HG02678 (cell line): Measurements from ENCODE around the gene MS4A10.
"Not testable (repeated sequence)": the region's sequence is repeated elsewhere in the genome, so short reads cannot be mapped to it uniquely, and the experiment has no call there.

Source experiments
- ATAC-seq: cut with Tn5 transposase; IDR thresholded peaks from one replicate; pipeline ENCODE4 v1.9.1; 2021; ENCODE audit warnings: mild to moderate bottlenecking, moderate library complexity; ENCODE audit not compliant: unreplicated experiment

The MS4A10 gene

DNA sequence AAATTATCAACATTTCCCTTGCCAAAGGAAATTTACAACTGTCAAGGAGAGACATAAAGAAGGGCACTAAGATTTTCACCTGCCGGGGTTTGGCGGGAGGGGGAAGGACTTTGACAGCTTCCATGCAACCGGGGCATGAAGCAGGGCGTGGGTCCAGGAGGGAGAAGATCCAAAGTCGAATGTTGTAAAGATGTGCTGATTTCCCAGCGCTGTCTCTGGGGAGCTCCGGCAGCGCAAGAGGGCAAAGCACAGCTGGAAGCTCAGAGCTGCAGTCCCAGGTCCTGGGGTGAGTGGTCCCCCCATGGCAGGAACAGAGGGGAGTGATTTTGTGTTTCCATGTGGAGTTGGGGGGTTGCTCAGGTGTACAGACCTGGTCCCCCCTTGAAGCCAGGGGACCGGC is at the start of gene MS4A10:
Gene MS4A10, plus strand, starts transcription at position 198 of the 400 bp plus-strand sequence. CDS start 5,003 bp downstream, outside the sequence.
- ATAC-seq: no peak

- no peak for ATAC-seq
These were observed 46.0 kb upstream of the MS4A10 start for GRCh38 chr11:60739114-60739513.

DNA sequence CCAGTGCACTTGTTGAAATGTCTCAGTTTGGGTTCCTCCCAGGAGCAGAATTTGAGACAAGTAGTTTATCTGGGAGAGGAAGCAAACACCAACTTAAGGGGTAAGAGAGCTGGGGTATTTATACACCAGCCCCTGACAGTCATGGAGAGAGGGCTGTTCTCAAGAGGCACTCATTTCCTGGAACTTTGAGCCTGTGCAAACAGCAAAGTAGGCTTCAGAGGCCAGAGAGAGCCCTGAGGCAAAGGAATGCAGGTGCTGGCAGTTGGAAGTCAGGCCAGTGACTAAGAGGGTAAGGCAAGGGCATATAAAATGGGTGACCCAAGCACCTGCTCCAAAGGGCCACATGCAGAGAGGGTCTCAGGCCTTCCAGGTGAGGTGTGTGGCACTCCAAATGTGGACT is 44.6 kb upstream of the MS4A10 start:
- no peak for ATAC-seq

DNA sequence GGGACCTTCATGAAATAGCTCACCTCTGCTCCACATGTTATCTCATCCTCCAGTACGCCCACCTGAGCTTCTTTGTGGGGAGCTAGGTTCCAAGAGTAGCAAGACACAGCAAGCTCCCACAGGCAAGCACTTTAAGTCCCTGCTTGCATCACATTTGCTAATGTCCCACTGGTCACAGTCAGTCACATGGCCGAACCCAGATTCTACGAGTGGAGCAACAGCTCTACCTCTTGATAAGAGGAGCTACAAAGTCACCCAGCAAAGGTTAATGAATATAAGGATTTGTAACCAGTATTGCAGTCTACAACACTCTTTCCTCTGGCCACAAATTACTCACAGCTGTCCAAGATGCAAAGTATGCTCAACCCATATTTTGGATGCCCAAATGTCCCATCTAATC is 43.7 kb upstream of the MS4A10 start:
- no peak for ATAC-seq

DNA sequence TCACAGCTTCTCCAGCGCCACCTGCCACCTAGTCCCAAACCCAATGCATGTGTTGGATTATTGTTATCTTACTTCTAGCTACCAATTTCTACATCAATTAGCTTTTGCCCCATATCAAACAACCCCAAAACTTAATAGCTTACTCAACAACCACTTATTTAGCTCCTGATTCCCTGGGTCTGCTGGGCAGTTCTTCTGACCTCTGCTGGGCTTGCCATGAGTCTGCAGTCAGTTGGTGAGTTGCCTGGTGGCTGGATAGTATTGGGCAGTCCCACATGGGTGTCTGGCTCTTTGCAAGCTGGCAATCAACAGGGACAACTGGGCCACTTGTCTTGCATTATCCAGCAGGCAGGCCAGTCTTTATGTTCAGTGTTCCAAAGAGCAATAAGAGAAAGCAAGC is 42.1 kb upstream of the MS4A10 start:
- ATAC-seq: no peak

DNA sequence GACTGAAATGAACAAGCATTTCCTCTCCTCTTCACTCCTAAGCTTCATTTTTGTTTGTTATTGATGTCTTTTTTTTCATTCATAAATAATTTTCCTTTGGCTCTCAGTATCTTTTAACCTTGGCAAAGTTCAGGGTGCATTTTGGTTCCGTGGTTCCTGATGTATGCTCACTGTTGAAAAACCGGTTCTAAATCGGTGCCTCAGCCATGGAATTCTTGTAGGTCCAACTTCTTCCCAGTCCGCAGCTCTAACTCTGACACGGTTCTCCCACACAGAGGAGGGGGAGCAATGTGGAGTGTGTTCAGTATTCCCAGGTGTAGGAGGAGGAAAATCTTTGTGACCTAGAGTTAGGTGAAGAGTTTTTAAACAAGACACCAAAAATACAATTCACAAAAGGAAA is 41.0 kb upstream of the MS4A10 start:
- no peak for ATAC-seq

DNA sequence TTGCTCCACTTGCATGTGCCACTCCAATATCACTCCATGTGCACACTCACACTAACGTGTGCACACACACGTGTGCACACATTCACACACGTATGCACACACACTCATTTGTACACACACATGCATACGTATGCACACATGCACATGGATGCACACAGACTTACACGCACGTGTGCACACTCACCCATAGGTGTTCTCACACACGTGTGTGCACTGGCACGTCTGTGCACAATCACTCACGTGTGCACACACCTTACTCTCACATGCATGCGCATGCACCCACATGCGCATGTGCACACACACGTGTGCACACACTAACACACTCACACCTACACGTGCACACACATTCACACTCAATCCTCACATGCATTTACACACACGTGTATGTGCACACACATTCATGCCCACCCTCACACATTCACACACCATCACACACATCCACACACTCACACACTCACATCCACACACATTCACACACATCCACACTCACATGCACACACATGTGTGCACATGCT is 37.7 kb upstream of the MS4A10 start:
- ATAC-seq: no peak

GRCh38 chr11:60748225-60748624 is 36.9 kb upstream of the MS4A10 start:
- ATAC-seq: no peak

- no peak for ATAC-seq
These were observed 36.3 kb upstream of the MS4A10 start for GRCh38 chr11:60748821-60749220.

GRCh38 chr11:60750911-60751310 is 34.2 kb upstream of the MS4A10 start:
- ATAC-seq: no peak

DNA sequence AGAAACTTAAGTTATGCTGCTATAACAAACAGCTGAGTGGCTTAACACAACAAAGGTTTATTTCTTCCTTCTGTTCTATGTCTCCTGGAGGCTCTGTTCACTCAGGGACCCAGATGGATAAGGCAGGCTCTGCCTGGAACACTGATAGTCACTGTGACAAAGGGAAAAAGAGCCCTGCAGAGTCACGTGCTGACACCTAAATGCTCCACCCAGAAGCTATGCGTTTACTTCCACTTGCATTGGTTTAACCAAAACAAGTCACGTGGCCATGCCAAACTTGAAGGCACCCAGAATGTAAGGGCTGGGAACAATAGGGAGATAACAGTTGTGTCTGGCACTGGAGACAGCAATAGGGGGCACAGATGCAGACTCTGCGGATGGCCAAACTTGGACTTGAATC is 31.8 kb upstream of the MS4A10 start:
- no peak for ATAC-seq

- no peak for ATAC-seq
These were observed 30.2 kb upstream of the MS4A10 start for GRCh38 chr11:60754887-60755286.

DNA sequence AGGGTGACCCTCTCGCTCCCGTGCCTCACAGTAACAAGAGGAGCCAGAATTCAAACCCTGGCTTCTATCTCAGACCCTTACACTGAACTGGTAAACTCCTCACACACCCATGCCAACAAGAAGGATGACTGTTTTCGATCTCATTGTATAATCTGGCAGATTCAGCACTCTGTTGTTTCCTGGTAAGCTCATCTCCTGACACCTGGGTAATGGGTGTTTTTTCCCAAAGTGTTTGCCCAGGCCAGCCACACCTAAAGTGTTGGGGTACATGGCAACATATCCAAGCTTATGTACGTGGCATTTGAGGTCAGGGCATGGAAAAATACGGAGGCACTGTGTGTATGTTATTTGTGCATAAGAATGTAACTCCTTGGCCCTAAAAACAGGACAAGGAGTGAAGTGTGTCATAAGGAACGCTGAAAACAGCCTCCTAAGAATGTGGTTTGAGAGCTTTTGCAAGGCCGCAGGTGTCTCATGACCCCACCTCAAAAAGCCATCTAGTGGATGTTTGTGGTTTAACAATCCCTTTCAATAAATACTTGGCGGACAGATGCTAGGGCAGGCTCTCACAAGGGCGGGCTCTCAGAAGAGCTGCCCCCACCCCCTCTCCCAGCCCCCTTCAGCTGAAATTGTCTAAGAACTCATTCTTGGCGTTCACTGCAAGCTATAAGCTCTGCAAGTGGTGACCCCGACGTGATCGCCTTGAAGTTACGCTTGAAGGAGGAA is 28.7 kb upstream of the MS4A10 start, which contains the start of gene MS4A15:
Gene MS4A15, plus strand, starts transcription at position 561 of the 726 bp plus-strand sequence. CDS start 6,867 bp downstream, outside the sequence.
- no peak for ATAC-seq

GRCh38 chr11:60757231-60757800 is 27.8 kb upstream of the MS4A10 start:
- no peak for ATAC-seq

DNA sequence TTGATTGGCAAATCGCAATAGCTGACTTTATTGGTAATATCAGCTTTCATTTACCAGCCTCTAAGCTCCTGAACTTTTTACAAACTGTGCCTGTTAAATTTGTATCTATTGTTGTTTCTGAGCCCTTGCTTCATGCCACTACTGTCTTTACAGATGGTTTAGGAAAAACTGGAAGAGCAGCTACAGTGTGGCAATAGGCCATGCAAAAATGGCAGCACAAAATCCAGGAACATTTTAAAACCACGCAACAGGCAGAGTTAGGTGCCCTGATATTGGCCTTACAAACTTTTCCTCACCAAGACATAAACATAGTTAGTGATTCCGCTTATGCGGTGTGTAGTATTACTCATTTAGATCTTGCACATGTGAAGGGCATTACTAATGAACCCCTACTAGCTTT is 26.5 kb upstream of the MS4A10 start:
- ATAC-seq: not testable (repeated sequence)

DNA sequence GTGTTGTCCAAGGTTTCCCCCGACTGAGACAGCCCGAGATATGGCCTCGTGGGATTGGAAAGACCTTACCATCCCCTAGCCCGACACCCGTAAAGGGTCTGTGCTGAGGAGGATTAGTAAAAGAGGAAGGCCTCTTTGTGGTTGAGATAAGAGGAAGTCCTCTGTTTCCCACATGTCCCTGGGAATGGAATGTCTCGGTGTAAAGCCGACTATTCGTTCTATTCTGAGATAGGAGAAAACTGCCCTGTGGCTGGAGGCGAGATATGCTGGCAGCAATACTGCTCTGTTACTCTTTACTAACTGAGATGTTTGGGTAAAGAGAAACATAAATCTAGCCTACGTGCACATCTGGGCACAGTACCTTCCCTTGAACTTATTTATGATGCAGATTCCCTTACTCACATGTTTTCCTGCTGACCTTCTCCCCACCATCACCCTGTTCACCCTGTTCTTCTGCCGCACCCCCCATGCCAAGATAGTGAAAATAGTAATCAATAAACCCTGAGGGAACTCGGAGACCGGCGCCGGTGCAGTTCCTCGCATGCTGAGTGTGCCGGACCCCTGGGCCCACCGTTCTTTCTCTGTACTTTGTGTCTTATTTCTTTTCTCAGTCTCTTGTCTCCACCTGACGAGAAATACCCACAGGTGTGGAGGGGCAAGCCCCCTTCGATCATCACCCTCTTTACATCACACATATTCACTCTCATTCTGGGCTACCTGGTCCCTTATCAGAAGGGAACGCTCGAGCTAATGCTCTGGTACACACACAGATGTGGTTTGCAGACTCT is 25.5 kb upstream of the MS4A10 start:
- ATAC-seq: not testable (repeated sequence)

- ATAC-seq: peak; percentile 32
These were observed 23.5 kb upstream of the MS4A10 start for GRCh38 chr11:60761436-60762190.

DNA sequence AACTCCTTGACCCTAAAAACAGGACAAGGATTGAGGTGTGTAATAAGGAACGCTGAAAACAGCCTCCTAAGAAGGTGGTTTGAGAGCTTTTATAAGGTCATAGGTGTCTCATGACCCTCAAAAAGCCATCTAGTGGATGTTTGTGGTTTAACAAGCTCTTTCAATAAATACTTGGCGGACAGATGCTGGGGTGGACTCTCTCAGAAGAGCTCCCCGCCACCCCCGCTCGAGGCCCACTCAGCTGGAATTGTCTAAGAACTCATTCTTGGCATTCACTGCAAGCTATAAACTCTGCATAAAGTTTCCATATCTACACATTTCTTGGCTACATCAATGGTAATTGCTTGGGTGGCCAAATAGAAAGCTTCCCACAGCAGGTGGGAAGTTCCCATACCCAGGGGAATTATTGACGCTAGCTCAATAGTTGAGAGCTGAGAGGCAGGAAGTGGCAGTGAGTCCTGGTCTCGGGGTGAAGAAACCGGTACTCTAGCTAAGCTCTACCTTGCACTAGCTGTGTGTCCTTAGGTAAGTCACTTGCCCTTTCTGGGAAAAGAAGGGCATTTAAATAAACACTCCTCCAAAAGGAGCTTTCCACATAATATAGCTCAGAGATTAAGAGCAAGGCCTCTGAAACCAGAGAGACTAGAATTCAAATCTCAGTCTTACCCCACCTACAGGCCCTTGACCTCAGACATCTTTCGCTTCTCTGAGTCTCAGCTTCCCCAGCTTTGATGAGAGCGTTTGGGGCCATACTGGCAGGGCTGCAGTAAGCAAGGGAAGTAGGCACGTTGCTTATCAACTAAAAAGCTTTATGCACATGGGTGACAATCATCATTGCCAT is 22.1 kb upstream of the MS4A10 start:
- ATAC-seq: peak; percentile 68

- peak; percentile 24 for ATAC-seq
These were observed 21.3 kb upstream of the MS4A10 start for GRCh38 chr11:60763692-60764369.
